Endodermal cell (in vitro differentiated cells): ENCODE results near the gene PTCRA. TPM values are rescaled to one million over a fixed set of nuclear protein-coding genes. Genes with fewer than 3 reads are reported as not detected.
"Not testable (repeated sequence)": the region's sequence is repeated elsewhere in the genome, so short reads cannot be mapped to it uniquely, and the experiment has no call there.

Experiments
- DNase-seq: peaks from one replicate; pipeline ENCODE4 v3.0.0-alpha.2; 2017
- H3K27ac ChIP-seq: 2 replicates; pipeline ENCODE4 v1.5.1; 2013; ENCODE audit warnings: mild to moderate bottlenecking, low read depth, low read length, moderate library complexity
- H3K27me3 ChIP-seq: 2 replicates; pipeline ENCODE4 v1.6.1; 2013; ENCODE audit warnings: mild to moderate bottlenecking, low read length, moderate library complexity; ENCODE audit not compliant: insufficient read depth, control insufficient read depth, poor library complexity, severe bottlenecking
- H3K36me3 ChIP-seq: 2 replicates; pipeline ENCODE4 v1.7.0; 2013; ENCODE audit warnings: mild to moderate bottlenecking, low read length, moderate library complexity; ENCODE audit not compliant: control insufficient read depth, insufficient read depth
- H3K4me1 ChIP-seq: one replicate; pipeline ENCODE4 v1.7.0; 2013; ENCODE audit warnings: low read length; ENCODE audit not compliant: control insufficient read depth, insufficient read depth
- H3K4me3 ChIP-seq: 2 replicates; pipeline ENCODE4 v1.5.1; 2013; ENCODE audit warnings: mild to moderate bottlenecking, low read length, moderate library complexity
- H3K9ac ChIP-seq: 2 replicates; pipeline ENCODE4 v1.6.1; 2013; ENCODE audit warnings: mild to moderate bottlenecking, low read length, moderate library complexity; ENCODE audit not compliant: poor library complexity, severe bottlenecking; ENCODE audit errors: extremely low read depth
- H3K9me3 ChIP-seq: 2 replicates; pipeline ENCODE4 v1.6.1; 2013; ENCODE audit warnings: mild to moderate bottlenecking, low read length, moderate library complexity; ENCODE audit not compliant: control insufficient read depth
- H3K27ac Mint-ChIP-seq: 2 replicates; pipeline ENCODE4 v1.8.0; 2020; ENCODE audit warnings: mixed read lengths
- H3K27me3 Mint-ChIP-seq: 2 replicates; pipeline ENCODE4 v1.8.0; 2021; ENCODE audit warnings: mild to moderate bottlenecking, mixed read lengths; ENCODE audit not compliant: insufficient read depth
- H3K36me3 Mint-ChIP-seq: 2 replicates; pipeline ENCODE4 v1.8.0; 2020; ENCODE audit warnings: low read depth, mixed read lengths
- H3K4me1 Mint-ChIP-seq: 2 replicates; pipeline ENCODE4 v1.8.0; 2020; ENCODE audit warnings: mixed read lengths
- H3K4me3 Mint-ChIP-seq: 2 replicates; pipeline ENCODE4 v1.8.0; 2020; ENCODE audit warnings: mild to moderate bottlenecking, moderate library complexity, mixed read lengths
- H3K9me3 Mint-ChIP-seq: 2 replicates; pipeline ENCODE4 v1.8.0; 2020; ENCODE audit warnings: mild to moderate bottlenecking, mixed read lengths
- CTCF ChIP-seq: fragments of 200-600 bp; sonication (generic); conservative IDR thresholded peaks from 2 replicates; pipeline ENCODE4 v1.5.0; 2021; ENCODE audit warnings: antibody characterized with exemption, mild to moderate bottlenecking
- WGBS, 2 experiments: methylation state at CpG; one replicate each; pipeline versions ENCODE4 v1.1.5 to v1.1.7; 2013; ENCODE audit warnings: missing lambda C conversion rate in 2 of 2, mixed read lengths in 1 of 2; ENCODE audit not compliant: insufficient coverage in 1 of 2, insufficient read length in 1 of 2; 5-methylcytosine and 5-hydroxymethylcytosine counted together
- total RNA-seq, 2 donors: library from RNA; stranded (reverse); fragmentation: NEBNext Ultra II Directional in 1 of 2; extraction: Animal tissue kit (Norgen Biotek cat#: 25700) in 1 of 2; gene quantifications; 2 replicates in 1 of 2; 3 replicates in 1 of 2; pipeline ENCODE4 v1.2.1, GENCODE V29; 2021

Gene PTCRA
- total RNA-seq, 2 donors from 2014 or later, result not detected

- Mint-ChIP-seq H3K9me3 (no peaks in the 10 kb centered on the region), H3K4me1 (peaks cover 8% of the 10 kb centered on the region), H3K27me3 (peaks cover 3% of the 10 kb centered on the region), H3K36me3 (peaks cover 26% of the 10 kb centered on the region), H3K4me3 (peak overlapping the region; percentile 88), H3K27ac (peak overlapping the region; percentile 97)
- Histone ChIP-seq H3K9ac (peak overlapping the region; percentile 83), H3K9me3 (no peaks in the 10 kb centered on the region), H3K4me3 (peak overlapping the region; percentile 88), H3K27me3 (no peaks in the 10 kb centered on the region), H3K27ac (peak overlapping the region; percentile 84), H3K4me1 (peaks cover 4% of the 10 kb centered on the region), H3K36me3 (peaks cover 13% of the 10 kb centered on the region)
- no peak for TF ChIP-seq CTCF
- DNase-seq, result peak; percentile 98
- WGBS, 2 experiments, result 10 to 22% methylated on average over 38 to 63 of the region's 63 CpGs
Observed at GRCh38 chr6:42890311-42891198, 25.3 kb upstream of the PTCRA start.

DNA sequence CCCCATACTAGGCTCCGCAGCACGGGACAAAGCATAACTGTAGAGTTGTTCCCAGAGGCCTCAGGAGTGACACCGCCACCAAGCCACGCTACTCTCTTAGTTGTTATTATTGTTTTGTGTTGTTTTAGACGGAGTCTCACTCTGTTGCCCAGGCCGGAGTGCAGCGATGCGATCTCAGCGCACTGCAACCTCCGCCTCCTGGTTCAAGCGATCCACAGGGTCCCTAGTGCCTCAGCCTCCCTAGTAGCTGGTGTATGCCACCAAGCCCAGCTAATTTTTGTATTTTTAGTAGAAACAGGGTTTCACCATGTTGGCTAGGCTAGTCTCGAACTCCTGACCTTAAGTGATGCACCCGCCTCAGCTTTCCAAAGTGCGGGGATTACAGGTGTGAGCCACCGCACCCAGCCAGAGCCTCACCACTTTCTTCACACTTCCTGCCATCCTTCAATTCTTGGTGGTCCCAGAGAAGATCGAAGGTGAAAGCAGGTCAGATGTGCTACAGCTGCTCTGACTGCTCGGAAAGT lies 24.6 kb upstream of the PTCRA start:
- Mint-ChIP-seq H3K27me3 (peaks cover 3% of the 10 kb centered on the region), H3K36me3 (peaks cover 19% of the 10 kb centered on the region), H3K4me1 (peaks cover 8% of the 10 kb centered on the region), H3K27ac (peak overlapping the region; percentile 97), H3K4me3 (peak overlapping the region; percentile 88), H3K9me3 (no peaks in the 10 kb centered on the region)
- Histone ChIP-seq H3K27ac (peak overlapping the region; percentile 84), H3K9ac (peak overlapping the region; percentile 83), H3K4me3 (peak overlapping the region; percentile 88), H3K36me3 (peaks cover 7% of the 10 kb centered on the region), H3K9me3 (no peaks in the 10 kb centered on the region), H3K27me3 (no peaks in the 10 kb centered on the region), H3K4me1 (peaks cover 4% of the 10 kb centered on the region)
- no peak for DNase-seq
- WGBS, 2 experiments, result 87 to 89% methylated on average over 16 to 17 of the region's 17 CpGs
- TF ChIP-seq CTCF, result no peak

DNA sequence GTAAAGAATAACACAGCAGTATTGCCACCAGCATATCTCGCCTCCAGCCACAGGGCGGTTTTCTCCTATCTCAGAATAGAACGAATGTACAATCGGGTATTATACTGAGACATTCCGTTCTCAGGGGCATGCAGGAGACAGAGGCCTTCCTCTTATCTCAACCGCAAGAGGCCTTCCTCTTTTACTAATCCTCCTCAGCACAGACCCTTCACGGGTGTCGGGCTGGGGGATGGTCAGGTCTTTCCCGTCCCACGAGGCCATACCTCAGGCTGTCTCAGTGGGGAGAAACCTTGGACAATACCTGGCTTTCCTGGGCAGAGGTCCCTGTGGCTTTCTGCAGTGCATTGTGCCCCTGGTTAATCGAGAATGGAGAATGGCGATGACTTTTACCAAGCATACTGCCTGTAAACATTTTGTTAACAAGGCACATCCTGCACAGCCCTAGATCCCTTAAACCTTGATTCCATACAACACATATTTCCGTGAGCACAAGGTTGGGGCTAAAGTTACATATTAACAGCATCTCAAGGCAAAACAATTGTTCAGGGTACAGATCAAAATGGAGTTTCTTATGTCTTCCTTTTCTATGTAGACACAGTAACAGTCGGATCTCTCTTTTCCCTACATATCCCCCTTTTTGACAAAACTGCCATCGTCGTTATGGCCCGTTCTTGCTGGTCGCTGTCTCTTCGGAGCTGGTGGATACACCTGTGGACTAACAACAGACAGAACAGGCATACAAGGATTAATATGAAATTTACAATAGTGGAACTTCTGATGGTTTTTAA lies 21.6 kb upstream of the PTCRA start:
- H3K4me3 ChIP-seq, H3K27ac ChIP-seq, H3K36me3 Mint-ChIP-seq, DNase-seq, H3K27me3 Mint-ChIP-seq, H3K36me3 ChIP-seq, H3K9me3 ChIP-seq, H3K27me3 ChIP-seq, H3K4me1 ChIP-seq, H3K9me3 Mint-ChIP-seq, H3K9ac ChIP-seq, H3K4me3 Mint-ChIP-seq: not testable (repeated sequence)
- 76 to 77% methylated on average over 11 to 19 of the region's 19 CpGs for WGBS, 2 experiments
- Mint-ChIP-seq H3K27ac (peak overlapping the region; percentile 28), H3K4me1 (peaks cover 13% of the 10 kb centered on the region)
